ENCODE results near the gene HAUS7.

DNA sequence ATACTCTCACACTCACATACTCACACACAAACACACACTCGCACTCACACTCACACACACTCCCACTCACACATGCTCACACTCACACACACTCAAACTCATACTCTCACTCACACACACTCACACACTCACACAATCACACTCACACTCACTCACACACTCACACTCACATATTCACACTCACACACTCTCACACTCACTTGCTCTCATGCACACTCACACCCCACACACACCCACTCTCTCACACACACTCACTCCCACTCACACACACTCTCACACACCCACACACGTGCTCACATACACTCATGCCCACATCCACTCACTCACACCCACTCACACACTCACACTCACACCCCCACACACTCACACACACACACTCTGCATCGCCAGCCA lies 42.1 kb upstream of the HAUS7 start:
- TF ChIP-seq, protein P1, sequence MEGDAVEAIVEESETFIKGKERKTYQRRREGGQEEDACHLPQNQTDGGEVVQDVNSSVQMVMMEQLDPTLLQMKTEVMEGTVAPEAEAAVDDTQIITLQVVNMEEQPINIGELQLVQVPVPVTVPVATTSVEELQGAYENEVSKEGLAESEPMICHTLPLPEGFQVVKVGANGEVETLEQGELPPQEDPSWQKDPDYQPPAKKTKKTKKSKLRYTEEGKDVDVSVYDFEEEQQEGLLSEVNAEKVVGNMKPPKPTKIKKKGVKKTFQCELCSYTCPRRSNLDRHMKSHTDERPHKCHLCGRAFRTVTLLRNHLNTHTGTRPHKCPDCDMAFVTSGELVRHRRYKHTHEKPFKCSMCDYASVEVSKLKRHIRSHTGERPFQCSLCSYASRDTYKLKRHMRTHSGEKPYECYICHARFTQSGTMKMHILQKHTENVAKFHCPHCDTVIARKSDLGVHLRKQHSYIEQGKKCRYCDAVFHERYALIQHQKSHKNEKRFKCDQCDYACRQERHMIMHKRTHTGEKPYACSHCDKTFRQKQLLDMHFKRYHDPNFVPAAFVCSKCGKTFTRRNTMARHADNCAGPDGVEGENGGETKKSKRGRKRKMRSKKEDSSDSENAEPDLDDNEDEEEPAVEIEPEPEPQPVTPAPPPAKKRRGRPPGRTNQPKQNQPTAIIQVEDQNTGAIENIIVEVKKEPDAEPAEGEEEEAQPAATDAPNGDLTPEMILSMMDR (IDR thresholded peaks at IDR 0.05; ENCODE audit: insufficient read depth, low read length) = no peak
- TF ChIP-seq, protein P2, sequence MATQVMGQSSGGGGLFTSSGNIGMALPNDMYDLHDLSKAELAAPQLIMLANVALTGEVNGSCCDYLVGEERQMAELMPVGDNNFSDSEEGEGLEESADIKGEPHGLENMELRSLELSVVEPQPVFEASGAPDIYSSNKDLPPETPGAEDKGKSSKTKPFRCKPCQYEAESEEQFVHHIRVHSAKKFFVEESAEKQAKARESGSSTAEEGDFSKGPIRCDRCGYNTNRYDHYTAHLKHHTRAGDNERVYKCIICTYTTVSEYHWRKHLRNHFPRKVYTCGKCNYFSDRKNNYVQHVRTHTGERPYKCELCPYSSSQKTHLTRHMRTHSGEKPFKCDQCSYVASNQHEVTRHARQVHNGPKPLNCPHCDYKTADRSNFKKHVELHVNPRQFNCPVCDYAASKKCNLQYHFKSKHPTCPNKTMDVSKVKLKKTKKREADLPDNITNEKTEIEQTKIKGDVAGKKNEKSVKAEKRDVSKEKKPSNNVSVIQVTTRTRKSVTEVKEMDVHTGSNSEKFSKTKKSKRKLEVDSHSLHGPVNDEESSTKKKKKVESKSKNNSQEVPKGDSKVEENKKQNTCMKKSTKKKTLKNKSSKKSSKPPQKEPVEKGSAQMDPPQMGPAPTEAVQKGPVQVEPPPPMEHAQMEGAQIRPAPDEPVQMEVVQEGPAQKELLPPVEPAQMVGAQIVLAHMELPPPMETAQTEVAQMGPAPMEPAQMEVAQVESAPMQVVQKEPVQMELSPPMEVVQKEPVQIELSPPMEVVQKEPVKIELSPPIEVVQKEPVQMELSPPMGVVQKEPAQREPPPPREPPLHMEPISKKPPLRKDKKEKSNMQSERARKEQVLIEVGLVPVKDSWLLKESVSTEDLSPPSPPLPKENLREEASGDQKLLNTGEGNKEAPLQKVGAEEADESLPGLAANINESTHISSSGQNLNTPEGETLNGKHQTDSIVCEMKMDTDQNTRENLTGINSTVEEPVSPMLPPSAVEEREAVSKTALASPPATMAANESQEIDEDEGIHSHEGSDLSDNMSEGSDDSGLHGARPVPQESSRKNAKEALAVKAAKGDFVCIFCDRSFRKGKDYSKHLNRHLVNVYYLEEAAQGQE (IDR thresholded peaks at IDR 0.05; ENCODE audit: insufficient replicate concordance, low read depth) = no peak
- no peak for TF ChIP-seq POLR2AphosphoS5 (IDR thresholded peaks at IDR 0.05; ENCODE audit: low read depth)
- TF ChIP-seq GABPA (IDR thresholded peaks at IDR 0.05; ENCODE audit: low read depth) = no peak

All from HL-60 (cell line).